ENCODE data around the gene CANX.

Gene CANX

GRCh38 chr5:179774442-179774841, 75.7 kb downstream of the CANX start:
- Histone ChIP-seq H3K4me3 (no peak overlapping the region), H3K36me3 (ENCODE audit: insufficient read depth, low read length) (peaks cover 81% of the 10 kb centered on the region), H3K9ac (ENCODE audit: insufficient read length) (no peak overlapping the region), H3K9me3 (ENCODE audit: low read depth, low read length) (no peaks in the 10 kb centered on the region), H3K27ac (no peak overlapping the region)
- TF ChIP-seq POLR2AphosphoS5 (IDR thresholded peaks at IDR 0.05; ENCODE audit: borderline replicate concordance, low read depth, low read length) (no peak), FOXP2 (optimal IDR thresholded peaks at IDR 0.05; ENCODE audit: control extremely low read depth, extremely low read length, insufficient read depth) (no peak), EZH2 (IDR thresholded peaks at IDR 0.05) (no peak)
- DNase-seq (ENCODE audit: low read depth, low spot score): no peak

- no peak overlapping the region for H3K9ac ChIP-seq (ENCODE audit: insufficient read length)
- H3K36me3 ChIP-seq (ENCODE audit: insufficient read depth, low read length): peaks cover 67% of the 10 kb centered on the region; the same call in 1 of the 2 replicates
- no peak overlapping the region for H3K27ac ChIP-seq
- no peak overlapping the region for H3K4me3 ChIP-seq
- H3K9me3 ChIP-seq (ENCODE audit: low read depth, low read length): no peaks in the 10 kb centered on the region
- TF ChIP-seq EZH2 (IDR thresholded peaks at IDR 0.05) (no peak), FOXP2 (optimal IDR thresholded peaks at IDR 0.05; ENCODE audit: control extremely low read depth, extremely low read length, insufficient read depth) (no peak), POLR2AphosphoS5 (IDR thresholded peaks at IDR 0.05; ENCODE audit: borderline replicate concordance, low read depth, low read length) (no peak)
- DNase-seq (ENCODE audit: low read depth, low spot score): no peak
Observed at GRCh38 chr5:179776411-179776938, 77.7 kb downstream of the CANX start.

GRCh38 chr5:179777456-179777855, 78.7 kb downstream of the CANX start:
- Histone ChIP-seq H3K4me3 (no peak overlapping the region), H3K9ac (ENCODE audit: insufficient read length) (no peak overlapping the region), H3K27ac (no peak overlapping the region), H3K9me3 (ENCODE audit: low read depth, low read length) (no peaks in the 10 kb centered on the region), H3K36me3 (ENCODE audit: insufficient read depth, low read length) (peaks cover 57% of the 10 kb centered on the region; the same call in 1 of the 2 replicates)
- no peak for TF ChIP-seq FOXP2 (optimal IDR thresholded peaks at IDR 0.05; ENCODE audit: control extremely low read depth, extremely low read length, insufficient read depth)
- no peak for TF ChIP-seq EZH2 (IDR thresholded peaks at IDR 0.05)
- TF ChIP-seq POLR2AphosphoS5 (IDR thresholded peaks at IDR 0.05; ENCODE audit: borderline replicate concordance, low read depth, low read length): no peak
- no peak for DNase-seq (ENCODE audit: low read depth, low spot score)

- DNase-seq (ENCODE audit: low read depth, low spot score): no peak
- Histone ChIP-seq H3K9ac (ENCODE audit: insufficient read length) (no peak overlapping the region), H3K27ac (no peak overlapping the region), H3K4me3 (no peak overlapping the region), H3K36me3 (ENCODE audit: insufficient read depth, low read length) (peaks cover 54% of the 10 kb centered on the region; the same call in 1 of the 2 replicates), H3K9me3 (ENCODE audit: low read depth, low read length) (no peaks in the 10 kb centered on the region)
- TF ChIP-seq EZH2 (IDR thresholded peaks at IDR 0.05) (no peak), FOXP2 (optimal IDR thresholded peaks at IDR 0.05; ENCODE audit: control extremely low read depth, extremely low read length, insufficient read depth) (no peak), POLR2AphosphoS5 (IDR thresholded peaks at IDR 0.05; ENCODE audit: borderline replicate concordance, low read depth, low read length) (no peak)
Observed at GRCh38 chr5:179777909-179778308, 79.1 kb downstream of the CANX start.

- Histone ChIP-seq H3K36me3 (ENCODE audit: insufficient read depth, low read length) (peaks cover 48% of the 10 kb centered on the region; the same call in 1 of the 2 replicates), H3K4me3 (no peak overlapping the region), H3K9me3 (ENCODE audit: low read depth, low read length) (no peaks in the 10 kb centered on the region), H3K9ac (ENCODE audit: insufficient read length) (no peak overlapping the region), H3K27ac (no peak overlapping the region)
- TF ChIP-seq EZH2 (IDR thresholded peaks at IDR 0.05) (no peak), FOXP2 (optimal IDR thresholded peaks at IDR 0.05; ENCODE audit: control extremely low read depth, extremely low read length, insufficient read depth) (no peak), POLR2AphosphoS5 (IDR thresholded peaks at IDR 0.05; ENCODE audit: borderline replicate concordance, low read depth, low read length) (no peak)
- no peak for DNase-seq (ENCODE audit: low read depth, low spot score)
Observed at GRCh38 chr5:179778591-179778990, 79.8 kb downstream of the CANX start.

- peaks cover 36% of the 10 kb centered on the region; the same call in 1 of the 2 replicates for H3K36me3 ChIP-seq (ENCODE audit: insufficient read depth, low read length)
- no peak overlapping the region for H3K27ac ChIP-seq
- TF ChIP-seq FOXP2 (optimal IDR thresholded peaks at IDR 0.05; ENCODE audit: control extremely low read depth, extremely low read length, insufficient read depth): no peak
- TF ChIP-seq POLR2AphosphoS5 (IDR thresholded peaks at IDR 0.05; ENCODE audit: borderline replicate concordance, low read depth, low read length): no peak
- DNase-seq (ENCODE audit: low read depth, low spot score): no peak
- H3K4me3 ChIP-seq: no peak overlapping the region
- H3K9me3 ChIP-seq (ENCODE audit: low read depth, low read length): no peaks in the 10 kb centered on the region
- H3K9ac ChIP-seq (ENCODE audit: insufficient read length): no peak overlapping the region
Observed at GRCh38 chr5:179779826-179780225, 81.1 kb downstream of the CANX start.

- H3K36me3 ChIP-seq (ENCODE audit: insufficient read depth, low read length): peaks cover 30% of the 10 kb centered on the region; the same call in 1 of the 2 replicates
- no peaks in the 10 kb centered on the region for H3K9me3 ChIP-seq (ENCODE audit: low read depth, low read length)
- no peak overlapping the region for H3K27ac ChIP-seq
- TF ChIP-seq FOXP2 (optimal IDR thresholded peaks at IDR 0.05; ENCODE audit: control extremely low read depth, extremely low read length, insufficient read depth) (no peak), POLR2AphosphoS5 (IDR thresholded peaks at IDR 0.05; ENCODE audit: borderline replicate concordance, low read depth, low read length) (no peak), EZH2 (IDR thresholded peaks at IDR 0.05) (no peak)
- no peak overlapping the region for H3K4me3 ChIP-seq
- no peak for DNase-seq (ENCODE audit: low read depth, low spot score)
- no peak overlapping the region for H3K9ac ChIP-seq (ENCODE audit: insufficient read length)
Observed at GRCh38 chr5:179780362-179780761, 81.6 kb downstream of the CANX start.

Measured in SK-N-MC (cell line).